HG03175 (cell line): ENCODE data around the gene GJB3.
A peak's percentile ranks its signal among the peaks of the same experiment; 100 is the strongest.
"Not testable (repeated sequence)": the region's sequence is repeated elsewhere in the genome, so short reads cannot be mapped to it uniquely, and the experiment has no call there.

Source experiments
- ATAC-seq: cut with Tn5 transposase; IDR thresholded peaks from one replicate; pipeline ENCODE4 v1.9.1; 2021; ENCODE audit warnings: mild to moderate bottlenecking, moderate library complexity; ENCODE audit not compliant: unreplicated experiment

The GJB3 gene

DNA sequence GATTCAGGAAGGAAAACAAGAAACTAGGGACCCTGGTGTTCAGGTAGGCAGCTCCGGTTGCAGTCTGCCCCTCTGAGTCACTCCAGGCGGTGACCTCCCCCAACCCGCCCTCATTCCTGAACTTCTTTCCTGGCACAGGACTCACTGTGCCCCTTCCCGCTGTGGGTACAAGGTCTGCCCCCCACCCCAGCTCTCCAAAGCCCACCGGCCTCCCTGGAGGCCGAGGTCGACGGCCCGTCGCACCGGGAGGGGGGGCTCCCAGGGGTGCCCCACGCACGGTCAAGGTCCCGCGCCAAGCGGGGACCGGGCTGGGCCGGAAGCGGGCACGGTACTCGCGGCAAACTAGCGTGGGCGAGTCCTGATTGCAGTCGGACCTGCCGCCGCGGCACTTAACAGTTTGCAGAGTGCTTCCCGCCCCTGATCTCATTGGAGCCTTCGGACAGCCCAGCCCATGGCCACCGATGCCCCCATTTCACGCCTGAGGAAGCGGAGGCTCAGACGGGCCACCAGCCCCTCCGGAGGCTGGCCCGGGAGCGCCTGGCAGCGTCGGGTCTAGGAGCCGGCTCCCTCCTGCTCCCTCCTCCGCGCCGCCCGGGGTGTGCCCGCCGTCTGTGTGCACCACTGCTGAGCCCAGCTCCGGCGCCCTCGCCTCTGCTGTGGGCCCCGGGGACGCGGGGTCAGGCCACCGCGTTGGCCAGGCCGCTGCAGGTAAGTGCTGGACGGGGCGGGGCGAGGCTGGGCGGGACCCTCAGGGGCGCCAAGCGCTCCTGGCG lies at the start of gene GJB3:
TSS of gene GJB3 (plus strand) at position 144 of the 773 bp plus-strand sequence. CDS start 3,549 bp downstream, outside the sequence.
- no peak for ATAC-seq

GRCh38 chr1:34732831-34733230 lies 48.2 kb upstream of the GJB3 start:
- ATAC-seq = not testable (repeated sequence)

DNA sequence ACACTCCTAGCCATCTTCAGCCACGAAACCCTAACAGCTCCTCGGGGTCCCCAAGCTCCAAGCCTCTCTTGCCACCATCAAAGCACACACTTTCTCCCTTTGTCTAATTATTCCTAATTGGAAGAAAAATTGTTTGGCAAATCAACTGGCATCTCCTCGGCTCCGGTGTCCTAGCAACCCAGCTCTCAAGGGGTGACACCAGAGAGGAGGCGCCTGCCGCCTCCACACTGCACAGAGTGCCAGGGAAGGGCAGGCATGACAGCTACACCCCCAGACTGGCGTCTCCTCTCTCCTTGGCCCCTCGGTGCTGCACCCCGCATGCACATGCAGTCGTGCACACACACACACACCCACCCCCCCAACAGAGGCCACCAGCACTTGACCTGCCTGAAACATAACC lies 44.3 kb upstream of the GJB3 start:
- ATAC-seq = no peak

DNA sequence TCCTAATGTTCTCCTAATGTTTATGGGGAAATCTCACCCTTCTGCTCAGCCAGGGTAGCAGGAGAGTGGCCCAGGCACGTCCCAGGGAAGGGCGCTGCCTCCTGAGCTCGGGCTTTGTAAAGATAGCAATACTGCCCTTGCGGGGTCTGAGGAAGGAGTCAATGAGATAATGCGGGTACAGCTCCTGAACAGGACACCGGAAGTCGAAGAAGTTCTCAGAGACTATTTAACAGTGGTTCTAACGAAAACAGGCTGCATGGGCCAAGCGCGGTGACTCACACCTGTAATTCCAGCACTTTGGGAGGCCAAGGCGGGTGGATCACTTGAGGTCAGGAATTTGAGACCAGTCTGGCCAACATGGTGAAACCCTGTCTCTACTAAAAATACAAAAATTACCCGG lies 43.8 kb upstream of the GJB3 start:
- ATAC-seq = not testable (repeated sequence)

DNA sequence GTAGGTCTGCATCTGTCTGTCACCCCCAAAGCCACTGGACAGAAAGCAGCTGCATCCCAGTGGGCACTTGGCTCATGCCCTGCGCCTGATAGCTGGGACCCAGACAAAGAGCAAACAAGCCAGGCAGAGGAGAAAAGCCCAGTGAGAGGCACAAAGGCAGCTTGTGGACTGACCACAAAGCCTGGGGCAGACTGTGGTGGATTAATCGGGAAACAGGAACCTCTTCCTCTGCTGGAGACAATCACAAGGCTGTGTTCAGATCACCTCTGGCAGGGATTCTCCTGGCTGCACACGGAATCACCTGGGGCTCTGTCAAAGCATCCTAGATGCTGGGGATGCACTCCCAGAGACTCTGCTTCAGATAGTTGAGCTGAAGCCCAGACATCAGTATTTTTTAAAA lies 41.4 kb upstream of the GJB3 start:
- no peak for ATAC-seq

GRCh38 chr1:34740161-34740868 lies 40.7 kb upstream of the GJB3 start:
- no peak for ATAC-seq

DNA sequence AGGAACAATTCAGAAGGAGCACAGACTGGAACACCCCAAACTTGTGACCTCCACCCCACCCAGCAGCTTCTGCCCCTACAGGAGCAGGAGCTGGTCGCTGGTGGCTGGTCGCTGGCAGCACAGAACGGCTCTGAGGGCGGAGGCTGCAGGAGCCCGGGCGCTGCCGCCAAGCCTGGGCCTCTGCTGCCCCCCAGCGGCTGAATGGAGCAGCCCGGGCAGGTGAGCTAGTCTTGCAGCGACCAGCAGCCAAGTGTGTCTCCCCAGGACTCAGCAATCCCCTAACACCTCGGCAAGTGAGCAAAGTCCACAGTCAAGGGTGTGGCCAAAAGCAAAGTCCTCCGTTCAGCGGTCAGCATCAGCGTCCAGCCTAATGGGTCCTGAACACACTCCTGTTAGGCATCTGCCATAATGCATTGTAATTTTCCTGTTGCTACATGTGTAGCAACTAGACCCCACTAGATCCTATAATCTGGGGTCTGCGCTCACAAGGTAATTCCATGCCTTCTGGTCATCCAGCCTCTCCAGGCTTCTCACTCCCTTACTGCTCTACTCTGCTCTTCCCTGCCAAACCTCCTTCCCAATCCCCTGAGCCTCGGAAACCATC lies 38.2 kb upstream of the GJB3 start:
- peak; percentile 73 for ATAC-seq

DNA sequence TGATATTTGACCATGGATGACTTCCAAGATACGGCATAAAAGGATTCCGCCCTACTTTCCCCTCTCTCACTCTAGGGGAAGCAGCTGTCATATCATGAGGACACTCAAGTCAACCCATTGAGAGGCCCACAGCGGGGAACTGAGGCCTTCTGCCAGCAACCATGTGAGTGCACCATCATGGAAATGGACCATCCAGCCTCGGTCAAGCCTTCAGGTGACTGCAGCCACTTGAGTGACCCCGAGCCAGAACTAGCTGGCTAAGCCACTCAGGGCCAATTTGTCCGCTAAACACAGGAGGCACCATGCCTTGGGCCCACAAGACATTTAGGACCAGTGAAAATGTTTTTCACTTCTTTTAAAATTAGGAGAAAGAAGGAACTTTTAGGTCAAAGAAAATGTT lies 37.2 kb upstream of the GJB3 start:
- no peak for ATAC-seq

DNA sequence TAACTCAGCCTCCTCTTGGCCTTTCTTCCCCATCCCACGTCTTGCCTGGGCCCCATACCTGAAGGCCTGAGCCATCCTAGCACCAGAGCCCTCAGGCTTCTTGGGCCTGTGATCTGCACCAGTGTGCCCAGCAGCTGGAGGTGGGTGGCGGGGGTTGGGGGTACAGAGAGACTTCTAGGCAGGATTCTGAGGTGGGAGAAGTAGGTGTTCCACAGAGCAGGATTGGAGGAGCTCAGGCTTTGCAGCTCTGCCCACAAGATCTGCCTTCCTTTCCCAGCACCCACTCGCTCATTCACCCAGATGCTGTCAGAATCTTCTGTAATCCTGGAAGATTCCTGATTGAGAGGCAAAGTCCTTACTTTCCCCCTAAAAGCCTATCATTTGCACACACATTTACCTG lies 36.2 kb upstream of the GJB3 start:
- no peak for ATAC-seq

GRCh38 chr1:34745666-34746065 lies 35.3 kb upstream of the GJB3 start:
- ATAC-seq = no peak

- no peak for ATAC-seq
Measured at GRCh38 chr1:34746101-34746500, 34.9 kb upstream of the GJB3 start.

DNA sequence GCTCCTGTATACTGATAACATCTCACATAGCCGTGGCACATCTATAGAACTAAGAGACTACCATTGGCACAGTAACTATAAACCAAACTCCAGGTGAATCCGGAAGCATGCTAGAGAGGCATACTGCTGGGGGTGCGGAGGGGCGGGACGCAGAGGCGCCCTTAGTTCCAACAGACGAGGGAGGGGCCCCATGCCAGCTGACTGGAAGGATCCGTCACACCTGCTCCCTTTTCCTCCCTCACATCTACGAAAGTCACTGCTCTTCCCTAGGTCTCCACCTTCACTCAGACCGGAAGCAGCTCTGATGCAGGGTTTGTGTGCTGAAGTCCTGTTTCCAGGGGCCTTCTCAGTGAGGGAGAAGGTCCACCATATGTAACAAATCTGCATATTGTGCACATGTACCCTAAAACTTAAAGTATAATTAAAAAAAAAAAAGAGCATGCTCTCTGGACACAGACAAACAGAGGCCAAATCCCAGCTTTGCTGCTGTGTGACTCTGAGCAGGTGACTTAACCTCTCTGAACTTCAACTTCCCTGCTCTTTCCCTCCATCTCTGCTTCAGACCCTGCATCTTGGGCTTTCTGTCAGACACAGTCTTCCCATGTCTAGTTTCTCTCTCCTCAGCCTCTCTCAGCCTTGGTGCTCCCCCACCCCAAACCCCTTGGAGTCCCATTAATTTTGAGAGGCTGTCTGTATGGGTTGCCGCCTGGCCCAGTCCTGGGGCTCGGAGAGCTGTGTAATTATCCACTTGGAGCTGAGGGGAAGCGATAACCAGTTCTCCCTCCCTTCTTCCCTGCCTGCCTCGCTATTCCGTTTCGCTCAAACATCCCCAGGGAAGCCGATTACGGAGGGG lies 34.0 kb upstream of the GJB3 start:
- ATAC-seq = no peak

- no peak for ATAC-seq
Measured at GRCh38 chr1:34747638-34747941, 33.4 kb upstream of the GJB3 start.

- no peak for ATAC-seq
Measured at GRCh38 chr1:34749992-34750391, 31.0 kb upstream of the GJB3 start.

DNA sequence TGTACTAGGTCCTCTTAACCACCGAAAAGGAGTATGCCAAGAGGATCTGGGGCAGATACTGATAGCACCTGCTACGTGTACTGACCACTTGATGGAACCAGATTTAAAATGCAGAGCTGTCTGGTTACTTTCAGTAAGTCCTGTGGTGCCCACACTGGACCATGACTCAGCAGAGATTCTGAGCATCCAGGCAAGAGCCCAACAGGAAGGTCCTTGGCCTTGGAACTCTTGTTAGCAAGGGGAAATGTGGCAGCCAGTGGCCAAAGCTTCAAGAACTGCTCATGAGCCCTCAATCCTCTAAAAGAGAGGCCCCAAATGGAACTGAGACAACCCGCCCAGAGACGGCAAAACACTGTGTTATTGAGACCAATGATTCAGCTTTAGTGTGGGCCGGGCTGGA lies 30.4 kb upstream of the GJB3 start:
- no peak for ATAC-seq

GRCh38 chr1:34753163-34753562 lies 27.9 kb upstream of the GJB3 start:
- no peak for ATAC-seq

DNA sequence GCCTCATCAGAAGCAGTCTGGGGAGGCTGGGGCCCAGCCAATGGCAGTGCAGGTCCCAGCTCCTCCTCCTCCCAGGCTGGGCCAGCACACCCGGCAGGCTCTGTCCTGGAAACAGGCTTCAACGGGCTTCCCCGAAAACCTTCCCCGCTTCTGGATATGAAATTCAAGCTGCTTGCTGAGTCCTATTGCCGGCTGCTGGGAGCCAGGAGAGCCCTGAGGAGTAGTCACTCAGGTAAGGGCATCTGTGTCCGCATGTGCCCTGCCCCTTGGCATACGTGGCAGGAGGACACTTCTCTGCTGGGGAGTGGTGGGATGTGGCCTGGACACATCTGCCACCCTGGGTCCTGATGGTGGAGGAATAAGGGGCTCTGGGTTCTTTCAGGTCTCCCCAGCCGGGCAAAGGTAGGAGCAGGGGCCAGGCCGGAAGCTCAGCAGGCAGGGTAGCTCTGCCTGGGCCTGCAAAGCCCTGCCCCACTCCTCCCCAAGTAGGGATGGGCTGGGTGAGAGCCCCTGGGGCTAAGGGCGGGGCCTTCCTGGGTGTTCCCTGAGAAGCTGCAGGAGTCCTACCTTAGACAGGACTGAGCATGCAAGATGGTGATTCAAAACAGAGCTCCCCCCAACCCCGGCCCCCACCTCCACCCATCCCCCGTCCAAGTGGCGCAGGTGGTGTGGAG lies 25.9 kb upstream of the GJB3 start, which contains the start of gene GJB5:
TSS of gene GJB5 (plus strand) at position 84 of the 674 bp plus-strand sequence. CDS start 2,284 bp downstream, outside the sequence.
- no peak for ATAC-seq

- ATAC-seq = no peak
Measured at GRCh38 chr1:34755961-34756360, 25.1 kb upstream of the GJB3 start.

GRCh38 chr1:34757386-34757785 lies 23.6 kb upstream of the GJB3 start:
- ATAC-seq = no peak

DNA sequence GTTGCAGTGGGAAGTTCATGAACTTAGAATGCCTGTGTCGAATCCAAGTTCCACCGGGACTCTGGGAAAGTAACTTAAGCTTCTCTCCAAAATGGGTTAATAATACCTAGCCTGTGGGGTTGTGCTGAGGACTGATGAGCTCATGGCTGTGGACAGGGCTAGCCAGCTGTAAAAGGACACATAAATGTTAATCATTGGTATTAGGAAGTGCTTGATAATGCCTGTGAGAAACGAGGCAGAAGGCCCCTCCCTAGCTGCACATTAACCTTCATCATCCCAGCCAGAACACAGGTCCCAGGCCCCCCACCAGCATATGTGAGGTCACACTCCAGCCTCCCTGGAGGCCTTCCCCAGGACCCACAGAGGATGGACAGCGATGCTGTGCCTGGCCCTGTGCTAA lies 22.3 kb upstream of the GJB3 start:
- no peak for ATAC-seq
